DMS 273 treated with DMSO at 0.1 percent for 48 hours (cell line): ENCODE results near the gene ADPRH.

Experiments used
- DNase-seq: peaks from one replicate; lab custom pipeline; 2025; lab: John Stamatoyannopoulos, UW

Gene ADPRH

DNA sequence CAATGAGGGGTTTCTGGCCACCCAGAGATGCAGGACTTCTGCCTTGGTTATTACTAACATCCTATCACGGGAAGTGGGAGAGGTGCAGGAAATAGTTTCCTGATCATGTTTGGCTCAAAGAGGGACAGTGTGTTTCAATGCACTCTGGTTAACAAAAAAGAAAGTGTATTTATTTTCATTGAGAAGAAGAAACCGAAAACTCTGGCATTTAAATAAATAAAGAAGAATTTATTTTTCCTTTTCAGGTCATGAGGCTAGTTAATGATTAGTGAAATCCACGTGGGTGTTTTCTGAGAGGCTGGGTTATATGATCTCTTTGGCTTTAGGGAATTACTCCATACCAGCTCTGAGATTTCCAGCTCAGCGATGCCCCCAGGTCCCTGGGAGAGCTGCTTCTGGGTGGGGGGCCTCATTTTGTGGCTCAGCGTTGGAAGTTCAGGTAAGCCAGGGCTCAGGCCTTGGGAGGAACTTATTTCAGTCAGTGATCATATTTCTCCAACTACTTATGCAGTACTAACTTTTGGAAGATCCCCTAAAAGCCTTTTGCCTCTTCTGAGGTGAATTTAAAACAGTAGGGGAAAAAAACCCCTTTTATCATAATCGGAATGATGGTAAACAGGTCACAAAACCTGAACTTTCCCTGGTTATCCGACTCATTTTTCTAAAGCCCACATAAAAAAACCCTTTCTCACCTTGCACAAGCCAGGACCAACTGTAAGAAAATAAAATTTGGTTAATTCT, 18.4 kb downstream of the ADPRH start, which contains the start of gene PLA1A:
TSS of gene PLA1A (plus strand) at position 338 of the 741 bp plus-strand sequence. CDS start at position 367, 29 bp downstream.
- DNase-seq: no peak

- DNase-seq: no peak
These were observed 19.3 kb downstream of the ADPRH start for GRCh38 chr3:119598410-119599098.

DNA sequence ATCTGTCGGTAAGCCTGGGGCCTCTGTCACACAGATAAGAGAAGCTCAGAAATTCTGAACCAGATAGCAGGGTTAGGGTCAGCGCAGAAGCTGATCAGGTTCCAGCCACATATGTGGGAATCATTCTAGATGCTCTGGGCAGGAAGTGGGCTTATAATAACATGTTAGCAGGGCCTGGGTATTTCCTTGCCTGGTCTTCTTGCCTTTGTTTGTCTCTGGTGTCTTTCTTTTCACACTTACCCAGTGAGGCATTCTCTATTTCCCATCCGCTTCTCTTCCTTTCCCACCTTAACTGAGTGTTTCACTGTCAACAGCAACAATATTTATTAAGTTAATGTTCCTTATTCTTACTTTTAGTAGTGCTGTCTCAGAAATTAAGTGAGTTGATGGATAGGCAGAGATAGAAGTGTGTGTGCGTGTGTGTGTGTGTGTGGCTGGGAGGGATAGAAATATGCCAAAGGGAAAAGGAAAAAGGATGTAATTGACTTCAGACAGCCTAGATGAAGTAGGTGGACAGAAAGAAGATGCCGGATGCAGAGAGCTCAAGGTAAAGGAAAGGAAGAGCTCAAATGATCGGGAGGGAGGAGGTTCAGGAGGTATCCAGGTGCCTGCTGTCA, 20.4 kb downstream of the ADPRH start:
- DNase-seq: no peak

DNA sequence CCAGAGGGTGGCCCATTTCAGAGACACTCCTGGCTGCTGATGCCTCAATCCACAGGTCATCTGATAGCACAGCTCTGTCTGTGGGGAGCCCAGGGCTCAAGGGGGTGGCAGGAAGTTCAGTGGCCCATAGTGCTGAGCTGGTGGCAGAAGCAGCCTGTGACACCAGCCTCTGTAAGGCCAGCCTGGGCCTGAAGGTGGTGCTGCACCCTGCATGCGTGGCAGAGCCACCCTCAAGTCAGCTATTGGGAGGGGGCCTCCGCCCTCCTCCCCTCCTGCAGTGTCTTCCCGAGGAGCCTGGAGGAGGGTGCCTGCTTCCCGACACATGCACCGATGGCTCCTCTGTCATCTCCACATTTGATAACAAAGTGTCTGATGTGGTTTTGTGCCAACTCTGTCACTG, 21.4 kb downstream of the ADPRH start:
- DNase-seq: no peak

DNA sequence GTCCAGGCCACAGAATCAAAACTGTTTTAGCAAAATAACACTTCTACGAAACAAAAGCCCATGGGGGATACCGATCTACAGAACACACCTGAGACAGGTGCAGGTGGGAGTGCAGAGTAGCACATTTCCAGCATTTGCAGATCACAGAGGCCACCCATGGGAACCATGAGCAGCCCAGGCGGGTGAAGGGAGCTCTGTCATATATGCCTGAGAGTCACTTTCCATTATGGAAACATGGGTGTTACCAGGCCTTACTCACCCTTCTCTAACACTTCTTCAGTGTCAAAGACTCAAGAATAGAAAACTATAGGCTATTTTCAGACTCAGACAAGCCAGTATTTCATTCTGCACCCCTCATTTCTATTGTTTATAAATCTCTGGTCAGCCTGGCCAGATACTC, 21.9 kb downstream of the ADPRH start:
- no peak for DNase-seq

DNA sequence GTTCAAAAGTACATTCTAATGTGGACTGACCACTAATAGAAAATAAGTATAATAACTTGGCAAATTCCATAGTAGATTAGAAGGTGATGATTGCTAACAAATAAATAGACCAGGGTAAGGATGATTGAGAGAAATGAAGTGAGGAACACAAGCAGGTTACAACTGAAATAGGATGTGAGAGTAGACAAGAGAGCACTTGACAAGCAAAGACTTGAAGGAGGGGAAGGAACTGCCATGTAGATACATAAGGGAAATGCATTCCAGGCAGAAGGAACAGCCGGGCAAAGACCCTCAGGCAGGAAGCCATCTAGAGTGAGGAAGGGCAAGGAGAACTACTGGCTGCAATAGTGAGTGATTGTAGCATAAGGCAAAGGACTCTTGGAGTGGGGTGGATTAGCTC, 23.4 kb downstream of the ADPRH start:
- DNase-seq: no peak

- no peak for DNase-seq
These were observed 25.6 kb downstream of the ADPRH start for GRCh38 chr3:119604878-119605277.

DNA sequence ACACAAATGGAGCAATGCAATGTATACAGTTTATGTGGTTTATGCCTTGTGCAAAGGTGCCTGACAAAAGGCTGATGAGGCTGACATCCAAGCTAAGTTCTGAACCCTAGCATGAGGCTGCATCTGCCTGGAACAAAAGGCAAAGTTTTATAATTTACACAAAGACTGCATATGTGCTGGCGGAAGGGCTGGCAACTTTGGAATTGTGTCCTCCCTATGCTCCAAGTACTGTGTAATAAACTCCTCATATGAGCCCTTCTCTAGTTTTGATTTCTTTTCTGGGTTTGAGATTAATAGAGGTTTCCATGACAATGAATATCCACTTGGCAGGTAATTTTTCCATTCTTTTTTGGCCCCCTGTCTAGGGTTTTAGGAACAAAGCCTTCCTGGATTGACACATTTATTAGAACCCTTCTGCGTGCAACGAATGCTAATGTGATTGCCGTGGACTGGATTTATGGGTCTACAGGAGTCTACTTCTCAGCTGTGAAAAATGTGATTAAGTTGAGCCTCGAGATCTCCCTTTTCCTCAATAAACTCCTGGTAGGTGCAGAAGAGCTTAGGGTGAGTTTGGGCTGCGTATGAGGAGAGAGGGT, 29.2 kb downstream of the ADPRH start:
- no peak for DNase-seq

DNA sequence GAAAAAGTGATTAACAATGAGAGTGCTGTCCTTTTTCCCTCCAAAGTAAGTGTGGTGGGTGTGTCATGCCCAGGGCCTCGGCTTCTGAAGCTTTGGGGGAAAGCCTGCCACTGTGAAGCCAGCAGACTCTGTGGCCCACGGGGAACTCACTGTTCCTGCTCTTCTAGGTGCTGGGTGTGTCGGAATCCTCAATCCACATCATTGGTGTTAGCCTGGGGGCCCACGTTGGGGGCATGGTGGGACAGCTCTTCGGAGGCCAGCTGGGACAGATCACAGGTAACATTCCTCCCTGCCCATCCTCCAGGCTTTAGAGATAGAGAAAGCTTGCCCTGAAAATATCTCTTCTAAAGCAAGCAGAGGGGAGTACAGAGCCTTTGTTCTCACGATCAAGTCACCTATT, 30.0 kb downstream of the ADPRH start:
- no peak for DNase-seq

GRCh38 chr3:119611664-119612063, 32.4 kb downstream of the ADPRH start:
- no peak for DNase-seq

DNA sequence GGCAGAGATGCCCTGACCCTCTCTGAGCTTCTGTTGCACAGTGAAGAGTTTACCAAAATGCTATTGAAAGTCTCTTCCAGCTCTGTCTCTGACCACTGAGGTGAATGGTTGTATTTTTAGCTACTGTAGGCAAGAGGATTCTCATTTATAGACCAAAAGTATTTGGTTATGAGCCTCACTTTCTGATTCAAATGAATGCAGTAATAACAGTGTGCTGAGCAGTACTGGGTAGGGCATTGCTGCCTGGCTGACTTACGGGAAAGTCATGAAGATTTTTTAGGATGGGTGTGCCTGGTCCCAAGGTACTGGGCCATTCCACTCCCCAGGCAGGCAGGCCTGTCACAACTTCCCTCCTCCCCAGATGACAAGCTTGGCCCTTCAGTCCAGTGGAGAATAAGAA, 33.9 kb downstream of the ADPRH start:
- no peak for DNase-seq

GRCh38 chr3:119613872-119614271, 34.6 kb downstream of the ADPRH start:
- DNase-seq: no peak

DNA sequence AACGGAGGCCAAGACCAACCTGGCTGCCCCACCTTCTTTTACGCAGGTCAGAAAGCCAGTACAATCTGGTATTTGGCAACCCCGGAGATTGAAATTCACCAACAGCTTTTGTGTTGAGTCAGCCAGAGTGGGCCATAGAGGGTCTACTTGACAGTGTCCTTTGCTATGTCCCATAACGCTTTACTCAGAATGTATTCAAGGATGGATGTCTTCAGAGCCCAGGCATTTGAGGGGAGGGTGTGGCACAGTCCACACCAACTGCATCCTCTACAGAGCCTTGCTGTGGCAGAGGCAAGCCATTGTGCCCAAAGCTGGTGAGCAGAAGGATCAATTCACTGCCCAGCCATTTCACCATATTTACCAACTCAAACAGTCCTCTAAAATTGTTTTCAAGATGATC, 36.8 kb downstream of the ADPRH start:
- no peak for DNase-seq

DNA sequence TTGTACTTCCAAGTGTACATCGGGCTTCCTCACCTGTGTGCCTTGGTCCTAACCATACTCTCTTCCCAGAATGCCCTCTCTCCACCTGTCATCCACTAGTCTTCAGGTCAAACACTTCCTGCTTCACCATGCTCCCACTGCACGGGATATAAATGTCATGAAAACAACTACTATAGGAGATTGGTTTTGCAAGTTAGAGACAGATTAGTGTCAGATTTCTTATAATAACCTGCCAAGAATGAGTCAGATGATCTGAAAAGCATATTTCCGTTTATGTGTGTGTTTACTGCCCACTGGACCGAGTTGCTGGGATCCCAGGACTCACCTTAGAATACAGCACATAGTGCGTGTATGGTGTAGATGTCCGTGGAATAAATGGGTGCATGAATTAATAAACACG, 39.8 kb downstream of the ADPRH start:
- DNase-seq: no peak

DNA sequence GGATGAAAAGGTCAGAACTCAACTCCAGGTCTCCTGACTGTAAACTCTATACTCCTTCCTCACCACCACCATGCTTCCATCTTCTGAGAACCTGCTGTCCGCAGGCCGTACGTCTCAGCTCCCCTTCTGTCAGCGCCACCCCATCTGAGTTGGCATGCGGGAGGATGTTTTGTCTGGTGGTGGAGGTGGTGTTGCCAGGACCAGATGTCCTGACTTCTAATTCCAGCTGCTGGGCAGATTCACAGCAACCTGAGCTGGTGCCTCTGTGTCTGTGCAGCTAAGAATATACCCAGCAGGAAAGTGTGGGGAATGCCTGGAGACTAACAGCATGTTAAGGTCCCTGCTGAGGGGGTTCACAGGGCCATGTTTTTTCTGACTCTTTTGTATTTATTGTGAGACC, 41.6 kb downstream of the ADPRH start:
- DNase-seq: peak; percentile 74

GRCh38 chr3:119624002-119624720, 44.9 kb downstream of the ADPRH start:
- no peak for DNase-seq

DNA sequence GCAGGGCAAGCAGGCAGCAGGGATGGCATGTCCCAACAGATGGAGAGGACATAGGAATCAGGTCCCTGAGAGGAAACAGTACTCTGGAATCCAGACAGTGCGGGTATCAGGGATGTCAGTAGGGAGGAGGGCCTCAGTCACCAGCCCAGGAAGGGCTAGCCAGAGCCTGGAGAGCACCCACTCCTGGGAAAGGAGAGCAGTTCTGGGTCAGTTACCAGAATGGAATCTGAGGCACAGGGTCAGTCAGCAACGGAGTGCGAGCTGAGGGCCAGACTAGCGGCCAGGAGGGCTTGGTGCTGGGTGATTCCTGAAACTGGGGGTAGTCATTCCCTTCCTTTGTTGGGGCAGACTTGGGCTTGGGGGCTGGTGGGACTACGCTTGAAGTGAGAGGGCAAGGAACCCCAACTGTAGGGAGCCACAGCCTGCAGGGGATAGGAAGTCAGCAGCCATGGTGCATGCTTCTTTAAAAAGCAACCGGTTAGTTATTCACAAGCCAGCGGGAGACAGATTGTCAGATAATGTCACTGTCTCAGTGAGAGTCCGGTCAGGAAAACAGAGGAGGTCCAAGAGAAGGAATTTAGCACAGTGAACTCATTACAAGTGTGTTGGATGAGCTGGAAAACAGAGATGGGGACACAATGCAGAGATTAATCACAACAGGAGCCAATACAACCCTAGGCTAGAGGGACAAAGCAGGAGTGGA, 46.3 kb downstream of the ADPRH start:
- no peak for DNase-seq

- DNase-seq: no peak
These were observed 46.9 kb downstream of the ADPRH start for GRCh38 chr3:119626196-119626595.

- DNase-seq: no peak
These were observed 48.2 kb downstream of the ADPRH start for GRCh38 chr3:119627461-119627860.

- DNase-seq: no peak
These were observed 49.1 kb downstream of the ADPRH start for GRCh38 chr3:119628390-119628789.

- no peak for DNase-seq
These were observed 49.6 kb downstream of the ADPRH start for GRCh38 chr3:119628816-119629445.
